Fibroblast of pulmonary artery (primary cell): Measurements from ENCODE around the gene THSD7A.

Source experiments
- DNase-seq: peaks from one replicate; pipeline ENCODE4 v3.0.0-alpha.2; 2010; ENCODE audit warnings: low read depth
- H3K4me3 ChIP-seq: replicated peaks from 2 replicates; pipeline ENCODE4 v1.5.1; 2011; ENCODE audit warnings: low read depth, mild to moderate bottlenecking, control low read depth, low read length, moderate library complexity
- CTCF ChIP-seq: IDR thresholded peaks from 2 replicates; pipeline ENCODE4 v1.5.1; 2011; ENCODE audit warnings: mild to moderate bottlenecking, control low read depth, low read length, inconsistent platforms; ENCODE audit errors: missing control alignments

THSD7A gene

GRCh38 chr7:11768263-11768662 is 63.7 kb downstream of the THSD7A start:
- no peak for TF ChIP-seq CTCF
- no peak for DNase-seq
- no peak overlapping the region for H3K4me3 ChIP-seq

DNA sequence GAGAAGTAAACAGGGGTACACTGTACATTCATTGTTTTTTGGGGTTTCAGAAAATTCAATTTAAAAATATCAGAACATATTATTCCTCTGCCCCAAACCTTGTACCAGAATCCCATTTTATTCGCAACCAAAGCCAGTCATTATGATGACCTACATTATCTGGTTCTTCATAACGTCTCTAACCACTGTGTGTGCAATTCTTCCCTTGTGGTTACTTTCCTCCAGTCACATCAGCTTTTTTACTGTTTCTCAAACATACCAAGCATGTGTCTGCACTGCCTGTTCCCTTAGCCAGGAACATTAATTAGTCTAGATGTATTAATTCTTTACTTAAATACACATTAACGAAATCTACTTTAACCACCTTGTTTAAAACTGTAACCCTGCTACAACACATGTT is 64.8 kb downstream of the THSD7A start:
- no peak overlapping the region for H3K4me3 ChIP-seq
- DNase-seq = no peak
- no peak for TF ChIP-seq CTCF

DNA sequence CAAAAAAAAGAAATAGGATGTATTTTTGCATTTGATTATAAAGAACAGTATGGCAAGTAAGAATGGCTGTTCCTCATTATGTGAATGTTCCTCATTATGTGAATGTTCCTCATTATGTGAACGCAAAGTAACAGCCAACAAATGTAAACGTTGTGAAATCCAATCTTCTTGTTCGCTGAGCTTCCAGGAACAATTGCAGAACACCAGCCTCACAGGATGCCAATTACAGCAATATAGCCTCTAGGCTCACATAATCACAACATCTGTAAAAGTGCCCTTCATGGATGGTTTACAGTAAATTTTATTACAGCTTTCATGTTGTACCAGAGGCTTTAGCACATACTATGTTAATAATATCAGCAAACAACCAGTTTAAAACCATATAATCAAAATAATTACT is 71.6 kb downstream of the THSD7A start:
- DNase-seq = peak; percentile 4
- H3K4me3 ChIP-seq = no peak overlapping the region
- TF ChIP-seq CTCF = no peak

GRCh38 chr7:11758627-11759111 is 73.3 kb downstream of the THSD7A start:
- H3K4me3 ChIP-seq = no peak overlapping the region
- peak; percentile 60 for DNase-seq
- no peak for TF ChIP-seq CTCF

DNA sequence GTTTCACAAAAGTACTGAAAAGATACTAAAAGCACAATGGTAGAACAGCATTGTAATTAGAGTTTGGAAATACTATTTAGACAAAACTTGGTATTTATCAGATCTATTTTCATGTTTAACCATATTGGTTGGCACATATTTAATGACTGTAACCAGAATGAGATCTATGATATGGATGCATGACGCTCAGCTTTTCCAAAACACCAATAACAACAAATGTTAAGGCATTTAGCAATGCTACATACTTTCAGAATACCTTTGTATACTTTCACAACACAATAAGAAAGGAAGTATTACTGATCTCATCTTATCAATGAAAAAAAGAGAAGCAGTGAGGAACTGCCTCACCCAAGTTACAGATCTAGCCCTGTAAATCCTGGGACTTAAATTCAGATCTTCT is 74.8 kb downstream of the THSD7A start:
- no peak for DNase-seq
- no peak overlapping the region for H3K4me3 ChIP-seq
- no peak for TF ChIP-seq CTCF

DNA sequence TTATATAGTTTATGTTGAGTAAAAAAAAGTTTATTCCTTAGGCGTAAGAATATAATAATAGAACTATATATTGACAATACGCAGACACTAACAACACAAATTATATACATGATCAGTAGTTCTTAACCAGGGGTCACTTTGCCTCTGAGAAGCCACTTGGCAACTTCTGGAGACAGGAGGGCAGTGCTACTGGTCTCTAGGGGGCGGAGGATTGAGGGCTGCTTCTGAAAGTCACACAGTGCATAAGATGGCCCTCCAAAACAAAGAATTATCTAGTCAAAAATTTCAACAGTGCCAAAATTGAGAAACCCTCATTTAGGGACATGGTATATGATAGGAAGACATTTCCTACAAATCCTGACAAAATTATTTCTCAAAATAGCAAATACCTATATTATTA is 77.1 kb downstream of the THSD7A start:
- DNase-seq = no peak
- TF ChIP-seq CTCF = no peak

DNA sequence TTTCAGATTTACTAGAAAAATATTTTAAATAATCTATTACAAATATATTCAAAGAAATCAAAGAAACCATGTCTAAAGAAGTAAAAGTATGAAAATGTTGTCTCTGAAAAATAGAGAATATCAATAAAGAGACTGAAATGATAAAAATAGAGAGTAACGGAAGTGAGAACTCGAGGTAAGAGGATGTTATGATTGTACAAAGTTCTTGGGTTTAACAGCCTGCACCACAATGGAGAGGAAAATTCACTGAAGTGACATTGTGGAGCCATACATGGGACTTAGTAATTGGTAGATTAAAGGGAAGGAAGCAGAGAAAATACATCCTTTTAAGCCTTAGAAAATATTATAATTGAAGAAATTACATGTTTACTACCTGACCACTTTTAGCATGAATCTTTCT is 77.9 kb downstream of the THSD7A start:
- no peak for TF ChIP-seq CTCF
- no peak for DNase-seq

More for the DNA sequence above, 77.1 kb downstream of the THSD7A start:
- no peak overlapping the region for H3K4me3 ChIP-seq

More for the DNA sequence above, 77.9 kb downstream of the THSD7A start:
- no peak overlapping the region for H3K4me3 ChIP-seq
